Adrenal gland (tissue), 5 donors: ENCODE results near the gene ARRB2.

Source experiments
- POLR2A ChIP-seq, 2 donors: fragments of 450-650 bp; IDR thresholded peaks; one replicate each; pipeline ENCODE4 v1.6.1; 2017; ENCODE audit warnings: antibody characterized with exemption in 2 of 2, mild to moderate bottlenecking in 2 of 2, moderate library complexity in 1 of 2
- TF ChIP-seq, protein P1 (sequence below), 6 experiments: fragments of 450-650 bp in 4 of 6; fragments of 200-600 bp in 2 of 6; sonication (generic) in 1 of 6; IDR thresholded peaks; 1 replicate in 5 of 6; 2 replicates in 1 of 6; pipeline versions ENCODE4 v1.5.1 to v1.8.0; 2016 to 2021; ENCODE audit warnings: antibody characterized with exemption in 6 of 6, mild to moderate bottlenecking in 2 of 6, moderate library complexity in 1 of 6
- donor health status: DM: no; HTN: no; CAD: no.

DNA sequence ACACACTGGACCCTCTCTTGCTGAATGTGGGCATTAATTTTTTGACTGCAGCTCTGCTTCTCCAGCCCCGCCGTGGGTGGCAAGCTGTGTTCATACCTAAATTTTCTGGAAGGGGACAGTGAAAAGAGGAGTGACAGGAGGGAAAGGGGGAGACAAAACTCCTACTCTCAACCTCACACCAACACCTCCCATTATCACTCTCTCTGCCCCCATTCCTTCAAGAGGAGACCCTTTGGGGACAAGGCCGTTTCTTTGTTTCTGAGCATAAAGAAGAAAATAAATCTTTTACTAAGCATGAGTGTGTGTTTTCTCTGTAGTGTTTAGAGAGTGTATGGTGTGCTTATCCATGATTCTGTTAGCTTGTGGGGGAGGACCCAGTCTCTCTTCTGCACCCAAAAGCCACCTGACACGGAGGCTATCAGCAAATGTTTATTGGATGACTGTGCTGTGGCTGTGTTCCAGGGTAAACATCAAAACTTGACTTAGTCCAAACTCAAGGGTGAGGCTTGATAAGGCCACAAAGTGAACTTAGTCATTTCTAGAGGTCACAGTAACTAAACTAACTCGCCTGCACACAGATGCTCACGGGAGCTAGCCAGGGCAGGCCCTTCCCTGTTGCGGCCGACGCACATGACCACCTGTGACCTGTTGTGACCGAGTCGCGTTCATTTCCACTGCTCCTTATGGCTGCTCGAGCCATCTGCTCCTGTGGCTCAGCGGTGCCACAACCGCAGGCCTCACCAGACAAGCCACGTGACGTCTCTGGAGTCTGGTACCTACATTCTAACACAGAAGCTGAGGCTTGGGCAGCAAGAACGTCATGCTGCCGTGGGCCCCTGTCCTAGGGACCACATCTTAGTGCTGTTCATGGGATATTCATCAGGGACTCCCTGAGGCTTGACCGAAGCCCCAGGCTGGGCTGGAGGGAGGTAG is 11.0 kb downstream of the ARRB2 start:
- TF ChIP-seq, protein P1, sequence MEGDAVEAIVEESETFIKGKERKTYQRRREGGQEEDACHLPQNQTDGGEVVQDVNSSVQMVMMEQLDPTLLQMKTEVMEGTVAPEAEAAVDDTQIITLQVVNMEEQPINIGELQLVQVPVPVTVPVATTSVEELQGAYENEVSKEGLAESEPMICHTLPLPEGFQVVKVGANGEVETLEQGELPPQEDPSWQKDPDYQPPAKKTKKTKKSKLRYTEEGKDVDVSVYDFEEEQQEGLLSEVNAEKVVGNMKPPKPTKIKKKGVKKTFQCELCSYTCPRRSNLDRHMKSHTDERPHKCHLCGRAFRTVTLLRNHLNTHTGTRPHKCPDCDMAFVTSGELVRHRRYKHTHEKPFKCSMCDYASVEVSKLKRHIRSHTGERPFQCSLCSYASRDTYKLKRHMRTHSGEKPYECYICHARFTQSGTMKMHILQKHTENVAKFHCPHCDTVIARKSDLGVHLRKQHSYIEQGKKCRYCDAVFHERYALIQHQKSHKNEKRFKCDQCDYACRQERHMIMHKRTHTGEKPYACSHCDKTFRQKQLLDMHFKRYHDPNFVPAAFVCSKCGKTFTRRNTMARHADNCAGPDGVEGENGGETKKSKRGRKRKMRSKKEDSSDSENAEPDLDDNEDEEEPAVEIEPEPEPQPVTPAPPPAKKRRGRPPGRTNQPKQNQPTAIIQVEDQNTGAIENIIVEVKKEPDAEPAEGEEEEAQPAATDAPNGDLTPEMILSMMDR (IDR thresholded peaks at IDR 0.05) = no peak
- TF ChIP-seq POLR2A (IDR thresholded peaks at IDR 0.05) = peak in 1 of 2 donors; percentile 37
